Stimulated activated CD4-positive, alpha-beta T cell treated with anti-CD3 and anti-CD28 coated beads, Interleukin-15, amount 100 ng/mL, for 48 hours (primary cell): ENCODE data around the gene SCYGR8.
A peak's percentile ranks its signal among the peaks of the same experiment; 100 is the strongest.

ENCODE experiments used
- DNase-seq, 2 donors: peaks; one replicate each; pipeline ENCODE4 v3.0.0-alpha.2; 2020; ENCODE audit warnings: low read depth in 2 of 2

The SCYGR8 gene

DNA sequence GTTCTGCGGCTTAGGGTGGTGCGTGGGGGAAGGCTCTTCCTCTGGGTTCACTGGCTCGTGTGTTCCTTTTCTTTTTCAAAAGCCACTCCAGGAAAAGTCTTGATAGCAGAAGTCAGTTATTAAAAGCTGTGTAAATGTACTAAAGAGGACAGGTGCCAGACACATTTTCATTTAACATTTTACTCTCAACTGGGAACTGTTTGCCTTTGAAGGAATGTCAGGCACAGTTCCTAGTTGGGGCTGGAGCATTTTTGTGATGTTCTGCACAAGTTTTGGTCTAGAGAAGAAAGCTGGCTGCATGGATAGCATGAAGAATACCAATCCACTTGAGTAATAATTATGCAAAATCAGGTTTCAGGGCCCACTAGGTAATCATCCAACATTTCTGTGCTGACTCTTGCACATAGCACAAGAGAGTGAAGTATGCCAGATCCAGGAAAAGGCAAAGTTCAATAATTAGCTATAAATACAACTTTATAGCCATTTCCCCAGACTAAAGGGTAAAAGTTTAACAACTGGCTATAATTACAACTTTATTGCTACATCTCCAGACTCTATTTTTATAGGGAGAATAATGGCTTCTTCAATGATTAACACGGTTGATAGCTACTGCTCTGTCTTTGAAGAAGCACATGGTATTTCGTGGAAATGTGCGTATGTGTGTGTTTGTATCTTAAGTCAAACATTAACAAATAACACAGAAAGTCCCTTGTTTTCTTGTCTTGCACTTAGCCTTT, 16.2 kb downstream of the SCYGR8 start:
- no peak for DNase-seq

DNA sequence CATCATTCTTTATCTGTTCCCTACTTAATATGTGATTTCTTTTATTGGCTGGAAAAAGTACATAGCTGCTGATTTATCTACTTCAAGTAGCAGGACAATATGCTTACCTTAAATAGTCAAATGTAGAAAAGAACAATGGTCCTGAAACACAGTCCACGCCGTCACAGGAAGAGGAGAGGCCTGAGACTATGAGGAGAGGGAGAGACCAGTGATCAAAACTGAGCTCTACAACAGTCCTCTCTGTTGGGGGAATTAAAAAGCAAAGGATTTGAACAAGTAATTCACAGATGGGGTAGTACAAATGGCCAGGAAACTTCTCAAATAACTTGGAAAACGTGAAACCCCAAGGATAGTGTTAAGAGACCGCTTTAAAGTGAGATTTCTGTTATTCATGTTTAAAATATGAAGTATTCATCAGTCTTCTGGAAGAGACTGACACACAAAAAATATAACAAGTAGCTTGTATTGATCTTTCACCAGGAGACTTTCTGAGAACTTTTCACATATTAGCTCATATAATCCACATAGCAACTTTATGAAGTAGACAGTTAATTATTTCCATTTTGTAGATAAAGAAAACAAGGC, 20.2 kb downstream of the SCYGR8 start:
- no peak for DNase-seq

DNA sequence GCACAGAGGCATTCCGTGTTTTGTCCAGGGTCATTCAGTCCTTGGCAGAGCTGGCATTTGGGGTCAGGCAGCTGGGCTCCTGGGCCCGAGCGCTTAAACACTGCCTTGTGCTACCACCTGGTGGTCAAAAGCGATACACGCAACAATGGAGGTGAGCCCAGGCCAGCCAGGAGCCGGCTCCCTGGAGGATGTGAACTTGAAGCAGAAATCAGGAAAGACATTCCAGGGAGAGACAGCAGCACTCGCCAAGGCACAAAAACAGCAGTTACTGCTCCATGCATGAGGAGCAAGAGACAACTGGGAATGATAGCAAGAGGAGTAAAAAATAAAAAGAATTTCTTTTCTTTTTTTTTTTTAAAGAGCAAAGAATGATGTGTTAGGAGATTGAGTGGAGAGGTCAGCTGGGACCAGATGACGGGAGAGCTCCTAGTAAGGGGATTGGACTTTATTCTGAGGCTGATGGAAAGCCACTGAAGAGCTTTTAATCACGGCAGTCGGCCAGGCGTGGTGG, 20.7 kb downstream of the SCYGR8 start:
- peak; percentile 33 to 39 for DNase-seq

DNA sequence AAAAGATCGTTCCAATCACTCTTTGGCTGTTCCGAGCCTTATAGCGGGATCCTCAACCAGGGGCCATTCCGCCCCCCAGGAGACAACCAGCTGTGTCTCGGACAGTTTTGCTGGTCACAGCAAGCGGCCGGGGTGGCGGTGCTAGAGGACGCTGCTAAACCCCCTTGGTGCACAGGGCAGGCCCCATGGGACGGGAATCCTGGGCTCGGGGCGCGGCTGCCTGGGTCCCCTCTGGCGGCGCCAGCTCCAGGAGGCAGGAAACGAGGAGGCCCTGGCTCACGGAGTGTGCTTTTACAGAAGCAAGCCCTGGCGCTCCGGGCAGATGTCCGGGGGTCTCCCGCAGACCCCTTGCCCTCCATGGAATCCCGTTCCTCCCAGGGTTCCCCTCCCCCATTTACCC, 22.1 kb downstream of the SCYGR8 start:
- DNase-seq: no peak

DNA sequence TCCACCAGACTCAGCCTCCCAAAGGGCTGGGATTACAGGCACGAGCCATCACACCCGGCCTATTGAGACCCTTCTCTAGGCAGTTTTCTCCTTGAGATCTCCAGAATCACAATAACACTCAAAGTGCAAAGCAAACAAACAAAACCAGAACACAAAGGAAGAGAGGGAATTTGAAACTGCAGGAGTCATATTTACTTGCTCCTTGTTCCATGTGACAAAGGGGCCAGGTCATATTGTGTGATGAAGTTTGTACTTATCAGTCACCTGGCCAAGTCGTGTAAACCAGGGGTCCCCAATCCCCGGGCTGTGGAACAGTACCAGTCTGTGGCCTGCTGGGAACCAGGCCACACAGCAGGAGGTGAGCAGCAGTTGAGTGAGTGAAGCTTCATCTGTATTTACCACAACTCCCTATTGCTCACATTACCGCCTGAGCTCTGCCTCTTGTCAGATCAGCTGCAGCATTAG, 26.5 kb downstream of the SCYGR8 start:
- no peak for DNase-seq

DNA sequence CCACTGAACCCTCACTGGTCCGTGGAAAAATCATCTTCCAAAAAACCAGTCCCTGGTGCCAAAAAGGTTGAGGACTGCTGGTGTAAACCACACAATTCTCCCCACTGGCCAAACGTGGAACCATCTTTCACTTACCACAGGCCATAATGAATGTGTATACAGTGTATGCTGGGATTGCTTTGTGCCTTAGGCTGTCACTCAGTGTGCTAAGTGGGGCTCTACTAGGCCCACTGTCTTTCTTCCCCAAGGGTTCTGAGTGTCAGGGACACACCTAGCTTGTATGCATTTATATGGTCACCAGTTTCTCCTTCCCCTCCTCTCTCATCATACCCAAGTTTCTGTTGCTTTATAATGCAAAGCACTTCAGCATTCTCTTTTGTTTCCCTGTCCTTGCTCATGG, 27.2 kb downstream of the SCYGR8 start:
- no peak for DNase-seq

DNA sequence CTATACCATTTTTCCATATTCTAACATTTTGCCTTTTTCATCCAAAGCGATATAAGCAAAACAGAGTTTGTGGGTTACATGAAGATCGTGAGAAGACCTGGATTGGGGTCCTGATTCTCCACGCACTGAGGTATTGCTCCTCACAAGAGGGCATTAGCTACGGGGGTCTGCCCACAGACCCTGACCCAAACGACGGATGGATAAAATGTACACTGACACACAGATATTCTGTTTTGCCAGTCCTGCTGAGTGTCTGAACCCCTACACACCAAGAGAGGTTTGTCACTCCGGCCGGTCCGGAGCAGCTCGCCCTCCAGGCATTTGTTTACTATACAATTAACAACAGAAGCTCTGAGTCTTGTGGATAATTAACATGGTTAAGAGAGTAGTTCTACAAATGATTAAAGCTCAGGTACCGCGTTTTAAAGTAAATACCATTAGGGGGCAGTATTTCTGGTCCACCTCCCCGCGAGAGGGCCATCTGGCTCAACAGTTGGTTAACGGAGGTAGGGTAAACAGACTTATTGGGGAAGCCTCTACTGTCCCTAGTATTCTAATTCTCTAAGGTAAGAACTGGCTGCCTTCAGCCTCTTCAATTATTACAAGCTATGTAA, 28.4 kb downstream of the SCYGR8 start:
- DNase-seq: no peak

DNA sequence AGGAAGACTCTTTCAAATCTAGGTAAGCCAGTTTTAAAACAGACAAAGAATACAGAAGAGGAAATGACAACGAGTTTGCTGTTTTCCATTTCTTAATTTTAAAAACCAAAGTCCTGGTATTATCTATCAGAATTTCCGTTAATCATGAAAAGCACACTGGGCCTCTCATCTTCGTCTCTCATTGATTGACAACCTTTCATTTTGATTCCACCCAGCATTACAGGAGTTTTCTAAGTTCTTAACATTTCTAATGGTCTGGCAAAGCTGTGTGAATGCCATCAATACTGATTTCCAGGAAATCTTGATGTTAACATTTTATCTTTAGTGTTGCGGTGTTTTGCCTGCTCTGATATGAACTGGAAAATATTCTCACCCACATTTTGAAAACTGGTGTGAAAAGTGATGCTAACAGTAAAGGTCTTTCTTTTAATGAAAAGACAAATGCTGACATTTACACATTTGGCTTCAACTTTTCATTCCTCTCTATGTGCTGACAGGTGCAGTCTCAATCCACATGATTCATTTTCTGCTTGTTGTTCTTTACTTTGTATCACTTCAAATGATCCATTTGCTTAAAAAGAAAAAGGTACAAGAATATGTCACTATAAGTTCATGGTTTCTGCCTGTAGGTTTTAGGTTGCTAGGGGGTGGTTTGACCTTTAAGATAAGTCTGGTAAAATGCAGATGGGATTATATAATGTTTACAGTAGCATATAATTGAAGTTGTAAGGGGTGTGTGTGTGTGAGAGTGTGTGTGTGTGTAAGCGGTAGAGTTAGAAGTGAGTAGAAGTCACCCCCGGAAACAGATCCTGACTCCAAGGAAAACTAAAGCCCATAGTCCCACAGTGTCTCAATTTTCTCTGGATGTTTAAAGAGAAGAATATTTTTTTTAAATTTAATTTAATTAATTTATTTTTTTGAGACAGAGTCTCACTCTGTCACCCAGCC, 29.5 kb downstream of the SCYGR8 start:
- no peak for DNase-seq

DNA sequence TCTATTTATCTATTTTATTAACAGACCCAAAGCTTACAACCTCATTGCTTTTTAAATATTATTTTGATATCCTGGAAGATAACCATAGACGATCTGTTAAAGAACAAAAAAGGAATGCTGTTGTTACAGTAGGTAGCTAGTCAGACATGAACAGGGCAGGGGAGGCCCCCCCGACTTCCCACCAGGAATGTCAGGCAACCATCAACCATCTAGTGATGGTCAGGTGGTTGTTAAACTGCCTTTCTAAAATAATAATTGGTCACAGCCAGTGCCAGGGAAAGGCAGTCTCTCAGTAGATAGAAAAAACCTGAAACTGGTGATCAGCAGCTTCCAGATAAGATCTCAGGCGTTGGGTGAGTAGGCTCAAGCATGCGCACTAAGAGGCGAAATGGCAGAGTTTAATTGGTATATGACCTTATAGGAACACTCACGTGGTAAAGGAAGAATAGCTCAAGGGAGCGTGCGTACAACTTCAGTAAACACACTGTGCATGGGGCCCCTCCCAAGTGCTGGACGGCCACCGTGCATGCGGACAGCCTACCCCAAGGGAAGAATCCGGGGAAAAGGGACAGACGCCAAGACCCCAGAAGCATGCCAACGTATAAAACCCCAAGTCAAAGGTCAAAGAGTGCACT, 35.4 kb downstream of the SCYGR8 start:
- DNase-seq: no peak

DNA sequence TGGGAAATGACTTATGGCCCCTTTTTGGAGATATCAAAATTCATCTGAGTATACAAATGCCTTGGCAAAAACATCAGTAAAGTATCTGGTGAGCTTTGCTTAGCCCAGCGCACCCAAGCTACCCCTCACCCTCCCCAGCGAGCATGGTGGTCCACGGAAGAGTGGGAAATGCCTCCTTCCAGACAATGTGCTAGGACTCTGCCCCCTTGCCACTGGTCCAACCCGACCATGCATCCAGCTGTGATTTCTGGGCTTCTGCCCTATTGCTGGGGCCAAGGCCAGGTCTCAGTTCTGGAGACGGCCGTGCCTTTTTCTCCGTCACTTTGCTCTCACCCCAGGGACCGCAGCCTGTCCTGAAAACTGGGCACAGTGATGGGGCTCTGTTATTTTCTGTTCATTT, 36.1 kb downstream of the SCYGR8 start:
- DNase-seq: no peak

DNA sequence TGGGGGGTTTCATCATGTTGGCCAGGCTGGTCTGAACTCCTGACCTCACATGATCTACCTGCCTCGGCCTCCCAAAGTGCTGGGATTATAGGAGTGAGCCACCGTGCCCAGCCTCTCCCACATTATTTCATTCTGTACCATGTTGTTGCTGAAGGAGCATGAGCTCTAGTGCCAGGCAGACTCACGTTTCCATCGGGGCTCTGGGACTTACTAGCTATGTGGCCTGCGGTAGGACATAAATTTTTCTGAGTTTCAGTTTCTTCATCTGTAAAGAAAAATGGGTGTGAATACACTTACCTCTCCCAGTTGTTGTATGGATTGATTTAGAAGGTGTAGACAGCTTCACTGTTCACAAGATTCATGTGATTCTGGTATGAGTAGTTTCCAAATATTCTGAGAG, 37.1 kb downstream of the SCYGR8 start:
- no peak for DNase-seq

DNA sequence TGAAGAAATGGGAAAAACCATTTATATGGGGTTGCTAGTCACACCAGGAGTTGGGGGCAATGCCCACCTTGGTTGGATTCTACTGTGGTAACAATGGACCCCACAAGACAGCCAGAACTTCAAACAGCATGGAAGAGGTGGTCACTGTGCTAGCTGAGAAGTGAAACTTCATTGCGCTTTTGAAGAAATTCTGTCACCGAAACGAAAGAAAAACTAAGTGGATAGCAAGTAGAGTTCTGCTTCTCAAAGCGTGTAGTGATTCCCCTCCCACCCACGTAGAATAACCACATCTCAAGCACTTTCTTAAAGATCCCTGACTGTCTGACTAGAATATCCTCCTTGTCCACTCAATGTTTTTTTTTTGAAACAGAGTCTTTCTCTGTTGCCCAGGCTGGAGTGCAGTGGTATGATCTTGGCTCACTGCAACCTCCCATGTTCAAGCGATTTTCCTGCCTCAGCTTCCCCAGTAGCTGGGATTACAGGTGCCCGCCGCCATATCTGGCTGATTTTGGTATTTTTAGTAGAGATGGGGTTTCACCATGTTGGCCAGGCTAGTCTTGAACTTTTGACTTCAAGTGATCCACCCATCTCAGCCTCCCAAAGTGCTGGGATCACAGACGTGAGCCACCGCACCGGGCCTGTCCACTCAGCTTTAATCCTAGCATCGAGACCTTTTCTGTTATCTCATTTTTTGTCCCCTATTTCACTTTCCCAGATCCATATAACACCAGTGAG, 37.9 kb downstream of the SCYGR8 start:
- no peak for DNase-seq

DNA sequence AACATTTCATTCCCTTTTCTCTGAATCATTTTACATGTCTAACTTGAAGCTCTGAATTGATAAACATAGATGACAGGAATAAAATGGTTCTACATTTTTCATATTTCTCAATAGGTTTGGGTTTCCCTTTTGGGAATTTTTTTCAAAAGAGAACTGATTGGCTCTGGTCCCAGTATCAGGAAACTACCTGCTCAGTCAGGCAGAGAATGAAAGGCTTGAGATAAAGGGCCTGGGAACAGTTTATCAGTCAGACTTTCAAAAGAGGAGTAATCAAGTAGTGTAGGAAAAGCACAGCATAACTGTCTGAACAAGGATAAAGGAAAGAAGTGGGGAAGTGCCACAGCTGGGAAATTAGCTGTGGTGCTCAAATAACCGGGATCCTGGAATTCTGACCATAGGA, 39.6 kb downstream of the SCYGR8 start:
- no peak for DNase-seq

DNA sequence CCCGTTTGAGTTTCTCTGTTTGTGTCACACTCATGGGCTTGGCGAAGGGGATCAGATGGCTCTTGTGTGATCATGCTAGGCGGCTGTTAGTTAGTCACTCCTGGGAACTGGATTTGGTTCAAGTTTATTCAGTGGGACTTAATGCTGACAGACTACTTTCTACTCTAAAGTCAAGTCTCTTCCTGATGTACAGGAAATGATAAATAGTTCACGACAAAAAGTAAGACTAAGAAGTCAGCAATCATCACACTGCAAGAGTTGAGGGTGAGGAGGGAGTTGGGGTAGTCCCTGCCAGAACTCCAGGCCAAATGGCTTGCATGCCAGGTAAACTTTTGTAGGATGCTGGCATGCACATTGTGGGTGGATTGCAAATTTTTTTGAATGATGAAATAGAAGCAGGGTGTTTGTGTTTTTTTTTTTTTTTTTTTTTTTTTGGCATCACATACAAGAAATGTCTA, 42.9 kb downstream of the SCYGR8 start:
- DNase-seq: no peak

DNA sequence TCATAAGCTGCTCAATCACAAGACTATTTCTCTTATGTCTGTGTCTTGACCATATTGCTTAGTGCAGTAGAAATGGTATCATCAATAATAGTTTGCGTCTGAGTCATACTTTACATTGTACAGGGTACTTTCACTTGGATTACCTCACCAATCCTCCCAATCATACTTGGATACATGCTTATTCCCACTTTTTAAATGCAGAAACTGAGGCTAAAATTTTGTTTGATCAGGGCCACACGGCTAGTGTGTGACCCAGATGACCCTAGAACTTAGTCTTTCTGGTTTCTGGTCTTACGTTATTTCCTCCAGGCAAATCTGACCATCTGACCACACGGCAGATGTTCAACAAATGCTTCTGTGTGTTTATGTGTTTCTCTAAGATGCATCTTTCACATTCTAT, 44.1 kb downstream of the SCYGR8 start:
- DNase-seq: no peak

DNA sequence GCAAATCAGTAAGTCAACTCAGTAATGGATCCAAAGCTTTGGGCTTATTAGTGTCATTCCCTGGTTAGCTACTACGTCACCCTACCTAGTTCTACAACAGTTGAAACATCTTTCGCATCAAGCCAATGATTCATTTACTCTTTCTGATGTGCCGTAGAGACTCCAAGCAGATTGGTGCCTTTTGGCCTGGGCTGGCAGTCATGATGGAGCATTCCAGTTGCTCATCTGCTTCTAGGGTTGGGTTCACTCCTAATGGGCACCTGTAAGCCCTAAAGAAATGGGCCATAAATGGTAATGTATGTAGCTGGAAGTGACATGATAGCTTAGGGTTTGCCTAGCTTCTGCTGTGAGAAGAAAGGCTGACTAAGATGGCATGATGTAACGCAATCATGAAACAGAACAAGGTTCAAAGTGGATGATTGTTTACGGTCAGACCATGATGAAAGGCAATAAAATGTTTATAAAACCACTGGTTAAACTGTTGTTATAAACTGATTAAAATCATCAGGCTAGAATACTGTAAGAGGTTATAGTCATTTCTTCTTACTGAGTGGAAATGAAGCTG, 47.5 kb downstream of the SCYGR8 start:
- DNase-seq: no peak
